HUDEP-2 (cell line): ENCODE results near the gene CD38.
A peak's percentile ranks its signal among the peaks of the same experiment; 100 is the strongest.
"Not testable (repeated sequence)": the region's sequence is repeated elsewhere in the genome, so short reads cannot be mapped to it uniquely, and the experiment has no call there.

ENCODE experiments used
- DNase-seq, 76 experiments: peaks; one replicate each; lab custom pipeline; 2025; ENCODE audit not compliant: unreplicated experiment in 76 of 76; lab: John Stamatoyannopoulos, UW

CD38 gene

GRCh38 chr4:15778289-15779241 lies at the start of gene CD38:
Gene CD38 (plus strand): TSS chr4:15778328. CDS start chr4:15778415, 87 bp downstream.
- DNase-seq, result no peak

DNA sequence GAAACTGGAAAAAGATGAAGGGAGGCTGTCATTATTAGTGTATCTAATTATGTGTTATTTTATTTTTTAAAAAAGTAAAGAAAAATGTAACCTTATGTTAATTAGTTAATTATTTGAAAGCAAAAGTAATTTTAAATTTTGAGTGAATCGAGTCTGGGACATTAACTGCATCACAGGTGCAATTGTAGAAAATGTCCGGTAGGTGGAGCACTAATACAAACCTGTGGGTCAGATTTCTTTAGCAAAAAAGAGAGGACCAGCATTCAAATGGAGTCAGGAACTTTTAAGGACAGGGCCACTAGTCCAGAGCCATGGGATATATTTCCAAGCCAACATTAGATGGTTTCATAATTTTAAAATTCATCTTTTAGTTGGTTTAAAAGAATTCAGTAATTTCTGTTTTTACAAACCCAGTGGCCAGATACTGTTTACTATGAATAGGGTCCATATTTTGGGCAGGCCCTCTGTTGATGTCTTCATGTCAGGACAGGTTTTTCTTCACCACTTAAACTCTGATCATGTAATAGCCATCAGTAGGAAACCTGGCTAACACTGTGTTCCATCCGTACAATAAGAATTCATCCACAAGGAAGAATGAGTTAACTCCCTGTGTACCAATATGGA lies 48.1 kb upstream of the CD38 start:
- DNase-seq, result peak in 14 of 76 experiments; percentile 1 to 35 (median 6)

GRCh38 chr4:15733061-15733460 lies 45.1 kb upstream of the CD38 start:
- DNase-seq, result not testable (repeated sequence)

GRCh38 chr4:15735536-15735935 lies 42.6 kb upstream of the CD38 start:
- no peak for DNase-seq

- no peak for DNase-seq
Observed at GRCh38 chr4:15736514-15737050, 41.5 kb upstream of the CD38 start.

GRCh38 chr4:15737255-15737654 lies 40.9 kb upstream of the CD38 start:
- no peak for DNase-seq

- DNase-seq, result no peak
Observed at GRCh38 chr4:15738877-15739276, 39.3 kb upstream of the CD38 start.

GRCh38 chr4:15740764-15741404 lies 37.2 kb upstream of the CD38 start:
- no peak for DNase-seq

- no peak for DNase-seq
Observed at GRCh38 chr4:15742083-15742582, 36.0 kb upstream of the CD38 start.

DNA sequence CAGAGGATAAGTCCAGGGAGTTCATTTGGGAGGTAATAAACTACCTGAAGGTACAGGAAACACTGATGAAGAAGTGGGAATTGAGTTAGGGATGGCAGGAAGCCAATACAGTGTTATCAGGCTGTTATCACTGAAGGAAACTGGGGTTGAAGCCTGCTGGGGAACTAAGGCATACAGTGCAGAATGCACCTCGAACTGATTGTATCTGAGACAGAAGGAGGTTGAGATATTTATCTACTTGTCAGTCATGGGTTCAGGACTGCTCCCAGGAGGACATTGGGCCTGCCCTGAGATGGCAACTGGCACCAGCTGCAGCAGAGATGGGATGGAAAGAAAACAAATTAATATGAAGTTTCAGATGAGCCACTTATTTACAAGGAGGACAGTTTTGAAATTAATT lies 35.5 kb upstream of the CD38 start:
- no peak for DNase-seq

DNA sequence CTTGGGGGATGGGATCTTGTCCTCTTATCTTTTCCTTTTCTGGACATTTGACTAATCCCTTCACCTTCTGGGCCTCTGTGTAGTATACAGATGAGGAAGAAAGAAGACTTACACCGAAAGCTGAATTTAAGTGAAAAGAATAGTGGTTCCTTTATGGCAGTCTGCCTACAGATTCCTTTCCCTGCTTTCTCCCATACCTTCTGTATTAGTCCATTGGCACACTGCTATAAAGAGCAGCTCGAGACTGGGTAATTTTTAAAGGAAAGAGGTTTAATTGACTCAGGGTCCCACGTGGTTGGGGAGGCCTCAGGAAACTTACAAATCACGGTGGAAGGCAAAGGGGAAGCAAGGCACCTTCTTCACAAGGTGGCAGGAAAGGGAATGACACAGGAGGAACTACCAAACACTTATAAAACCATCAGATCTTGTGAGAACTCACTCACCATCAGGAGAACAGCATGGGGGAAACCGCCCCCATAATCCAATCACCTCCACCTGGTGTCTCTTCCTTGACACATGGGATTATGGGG lies 34.0 kb upstream of the CD38 start:
- no peak for DNase-seq

- no peak for DNase-seq
Observed at GRCh38 chr4:15746110-15746509, 32.0 kb upstream of the CD38 start.

DNA sequence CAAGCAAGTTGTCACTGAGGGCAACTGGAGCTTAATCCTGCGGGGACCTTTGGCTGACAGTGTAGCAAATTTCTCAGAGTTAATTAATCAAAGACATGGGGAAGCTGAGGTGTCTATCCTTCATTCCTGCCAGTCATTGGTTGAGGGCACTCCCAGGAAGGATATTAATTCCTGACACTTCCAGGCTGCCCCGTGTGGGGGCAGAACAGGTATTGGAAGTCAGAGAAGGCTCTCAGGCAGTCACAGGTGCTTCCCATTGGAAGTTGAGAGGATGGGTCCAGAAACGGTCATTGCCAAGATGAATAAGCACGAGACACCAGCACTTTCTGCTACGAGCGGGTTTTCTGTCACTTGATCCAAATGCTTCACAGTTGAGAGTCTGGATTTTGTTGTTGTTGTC lies 29.1 kb upstream of the CD38 start:
- DNase-seq, result no peak

- DNase-seq, result no peak
Observed at GRCh38 chr4:15751153-15751552, 27.0 kb upstream of the CD38 start.

DNA sequence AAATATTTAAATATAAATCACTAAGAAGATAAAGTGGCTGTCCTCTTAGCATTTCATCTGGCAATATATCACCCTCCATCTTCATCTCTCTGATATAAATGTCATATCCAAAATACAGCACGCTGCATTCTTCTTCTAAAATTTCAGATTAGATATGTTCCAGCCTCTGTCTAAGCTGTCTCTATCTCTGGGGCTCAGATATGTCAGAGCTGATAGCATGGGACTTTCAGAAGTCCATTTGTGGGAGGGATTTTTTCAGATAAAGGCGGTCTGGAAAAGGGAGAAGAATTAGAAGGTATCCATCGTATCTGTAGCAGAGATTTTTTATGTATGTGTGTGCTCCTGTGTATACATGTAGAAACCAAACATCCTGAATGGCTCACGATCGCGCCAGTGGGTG lies 25.0 kb upstream of the CD38 start:
- no peak for DNase-seq

DNA sequence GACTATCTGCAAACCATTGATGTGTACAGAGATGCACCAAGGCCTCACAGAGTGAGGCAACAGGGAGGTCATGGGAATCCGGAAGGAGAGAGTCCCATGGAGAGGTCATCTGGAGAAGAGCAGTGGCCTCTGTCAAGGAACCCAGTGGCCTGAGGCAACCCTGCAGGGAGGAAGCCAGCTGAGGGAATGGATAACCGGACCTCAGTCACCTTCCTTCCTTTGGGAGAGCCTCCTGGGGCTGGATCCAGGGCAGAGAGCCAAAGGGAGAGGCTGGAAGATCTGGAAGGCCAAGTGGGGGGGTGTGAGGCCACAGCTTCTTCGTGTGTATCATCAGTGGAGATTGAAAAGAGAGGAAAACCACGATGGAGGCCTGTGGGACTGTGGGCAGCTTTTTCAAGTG lies 24.3 kb upstream of the CD38 start:
- no peak for DNase-seq

DNA sequence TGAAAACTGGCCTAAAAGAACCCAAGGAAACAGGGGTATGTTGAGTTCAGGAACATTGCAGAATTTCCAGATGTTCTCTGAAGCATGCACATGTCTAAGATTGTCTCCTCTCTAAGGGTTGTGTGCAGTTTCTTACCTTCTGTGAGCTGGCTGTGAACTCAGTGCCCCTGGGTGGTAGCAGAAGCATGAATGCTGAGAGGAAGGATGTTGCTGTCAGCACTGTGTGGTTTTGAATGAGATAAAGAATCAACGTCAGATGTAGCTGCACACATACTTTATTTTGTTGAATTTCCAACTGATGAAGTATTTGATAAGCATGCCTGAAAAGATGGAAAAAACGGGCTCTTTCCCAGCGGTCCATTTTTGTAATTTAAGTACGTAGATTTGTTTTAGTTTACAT lies 23.8 kb upstream of the CD38 start:
- DNase-seq, result no peak

- DNase-seq, result no peak
Observed at GRCh38 chr4:15755321-15756155, 22.6 kb upstream of the CD38 start.

DNA sequence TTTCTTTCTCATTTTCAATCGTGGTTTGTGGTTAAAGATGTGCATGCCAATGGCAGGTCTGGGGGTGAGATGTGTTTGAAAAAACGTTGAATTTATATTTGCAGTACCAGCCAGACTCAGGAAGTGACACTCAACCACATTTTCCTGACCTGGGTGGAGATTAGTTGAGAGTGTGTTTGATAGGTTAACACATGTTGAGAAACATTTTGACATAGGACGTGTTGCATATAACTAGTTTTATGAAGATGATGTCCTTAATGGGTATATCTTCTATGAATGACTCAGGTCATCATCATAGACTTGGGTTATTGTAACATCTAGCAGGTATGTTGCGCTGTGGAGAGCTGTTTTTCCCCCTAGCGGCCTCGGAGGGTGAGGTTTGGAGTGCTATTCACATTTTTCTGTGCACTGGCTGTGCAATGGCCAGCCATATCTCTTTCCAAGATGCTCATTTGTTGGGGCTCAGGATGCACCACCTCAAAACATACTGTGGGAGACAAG lies 21.7 kb upstream of the CD38 start:
- peak in 5 of 76 experiments; percentile 2 to 24 (median 4) for DNase-seq

GRCh38 chr4:15757054-15757453 lies 21.1 kb upstream of the CD38 start:
- no peak for DNase-seq
